Measurements from ENCODE around the gene FADS3. TPM values are rescaled to one million over a fixed set of nuclear protein-coding genes. Genes with fewer than 3 reads are reported as not detected.

FADS3 gene
- total and polyA plus RNA-seq, 2 donors (not counting 3 experiments of a cell fraction or from before 2014, with no cell fraction given) = 216 to 346 TPM

DNA sequence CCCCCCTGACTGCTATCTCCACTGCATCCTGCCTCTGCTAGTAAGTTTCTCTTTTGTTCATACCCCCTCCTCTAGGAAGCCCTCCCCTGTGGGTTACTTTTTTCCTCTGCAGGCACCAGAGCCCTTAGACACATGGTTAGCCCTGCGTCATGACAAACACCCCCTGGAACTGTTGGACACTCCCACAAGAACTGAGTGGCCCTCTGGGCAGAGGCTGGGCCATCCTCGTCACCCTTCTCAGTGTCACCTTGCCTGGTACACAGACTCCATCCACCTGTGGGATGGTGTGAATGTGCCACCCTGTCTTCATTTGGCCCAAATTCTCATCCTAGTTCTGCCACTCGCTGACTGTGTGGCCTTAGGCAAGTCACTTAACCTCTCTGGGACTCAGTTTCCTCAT is 30.1 kb upstream of the FADS3 start:
- no TSS peak for BruUV-seq (replicated peaks)
- no peak for DNase-seq (ENCODE audit: low read depth, low spot score)

More for the DNA sequence above, 30.1 kb upstream of the FADS3 start:
- no peak overlapping the region for H3K9ac ChIP-seq (replicated peaks; ENCODE audit: extremely low read depth, insufficient read depth, low read length)
- intact Hi-C loops (cut with micrococcal nuclease) (no loop called here), dilution Hi-C loops (cut with MboI; ENCODE audit: extremely low pct_ligation_motif_present, low sequenced_read_pairs) (loop anchor here (10.0 kb wide), 1 partner anchor 183 kb away; no protein-coding TSS in a partner anchor)
- no peak for FAIRE-seq
- no peak overlapping the region for H3K4me2 ChIP-seq (ENCODE audit: insufficient read depth, low read length)
- H3K79me2 ChIP-seq (ENCODE audit: control insufficient read depth, insufficient read depth, low read length) = no peaks in the 10 kb centered on the region
- ChIA-PET POLR2A (no interaction called here), CTCF (interaction anchor here (1.0 to 1.2 kb wide), 2 partner anchors 8 to 26 kb away, joined by 3 to 4 read pairs; no protein-coding TSS in a partner anchor)
- H3K27me3 ChIP-seq (ENCODE audit: control insufficient read depth in 2 of 2, insufficient read depth in 2 of 2, low read length in 2 of 2) = peaks cover 12 to 30% of the 10 kb centered on the region in 2 experiments
- no peaks in the 10 kb centered on the region for H3K9me1 ChIP-seq (replicated peaks; ENCODE audit: control insufficient read depth, extremely low read depth, insufficient read depth, low read length)
- no peak overlapping the region for H3K4me3 ChIP-seq (replicated peaks in 1 of 3; ENCODE audit: insufficient read depth in 1 of 3, low read depth in 1 of 3, low read length in 3 of 3)
- no peaks in the 10 kb centered on the region for H3K9me3 ChIP-seq (replicated peaks; ENCODE audit: control insufficient read depth, insufficient read depth, low read length)
- TF ChIP-seq, protein P1, sequence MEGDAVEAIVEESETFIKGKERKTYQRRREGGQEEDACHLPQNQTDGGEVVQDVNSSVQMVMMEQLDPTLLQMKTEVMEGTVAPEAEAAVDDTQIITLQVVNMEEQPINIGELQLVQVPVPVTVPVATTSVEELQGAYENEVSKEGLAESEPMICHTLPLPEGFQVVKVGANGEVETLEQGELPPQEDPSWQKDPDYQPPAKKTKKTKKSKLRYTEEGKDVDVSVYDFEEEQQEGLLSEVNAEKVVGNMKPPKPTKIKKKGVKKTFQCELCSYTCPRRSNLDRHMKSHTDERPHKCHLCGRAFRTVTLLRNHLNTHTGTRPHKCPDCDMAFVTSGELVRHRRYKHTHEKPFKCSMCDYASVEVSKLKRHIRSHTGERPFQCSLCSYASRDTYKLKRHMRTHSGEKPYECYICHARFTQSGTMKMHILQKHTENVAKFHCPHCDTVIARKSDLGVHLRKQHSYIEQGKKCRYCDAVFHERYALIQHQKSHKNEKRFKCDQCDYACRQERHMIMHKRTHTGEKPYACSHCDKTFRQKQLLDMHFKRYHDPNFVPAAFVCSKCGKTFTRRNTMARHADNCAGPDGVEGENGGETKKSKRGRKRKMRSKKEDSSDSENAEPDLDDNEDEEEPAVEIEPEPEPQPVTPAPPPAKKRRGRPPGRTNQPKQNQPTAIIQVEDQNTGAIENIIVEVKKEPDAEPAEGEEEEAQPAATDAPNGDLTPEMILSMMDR (IDR thresholded peaks at IDR 0.05; ENCODE audit: extremely low read depth in 1 of 2, insufficient read depth in 1 of 2, low read depth in 1 of 2, low read length in 2 of 2) = no peak
- TF ChIP-seq POLR2A (IDR thresholded peaks at IDR 0.05; ENCODE audit: low read depth, low read length) = no peak
- no peak for TF ChIP-seq MYC (IDR thresholded peaks at IDR 0.05; ENCODE audit: low read depth, low read length)
- no peak for TF ChIP-seq EZH2 (IDR thresholded peaks at IDR 0.05; ENCODE audit: borderline replicate concordance, low read depth, low read length, severe bottlenecking)
- TF ChIP-seq, protein P2, sequence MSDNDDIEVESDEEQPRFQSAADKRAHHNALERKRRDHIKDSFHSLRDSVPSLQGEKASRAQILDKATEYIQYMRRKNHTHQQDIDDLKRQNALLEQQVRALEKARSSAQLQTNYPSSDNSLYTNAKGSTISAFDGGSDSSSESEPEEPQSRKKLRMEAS (IDR thresholded peaks at IDR 0.05; ENCODE audit: insufficient read depth, insufficient read length) = no peak
- TF ChIP-seq GATA2 (IDR thresholded peaks at IDR 0.05; ENCODE audit: insufficient read depth, insufficient read length, low read depth, low read length) = no peak
- no peak for TF ChIP-seq POLR2AphosphoS5 (IDR thresholded peaks at IDR 0.05; ENCODE audit: insufficient read depth, low read depth, low read length)
- TF ChIP-seq JUN (IDR thresholded peaks at IDR 0.05; ENCODE audit: borderline replicate concordance, insufficient read depth, insufficient read length, low read depth) = no peak
- no peak for TF ChIP-seq FOS (IDR thresholded peaks at IDR 0.05; ENCODE audit: borderline replicate concordance, insufficient read depth, low read length)
- H3K4me1 ChIP-seq (ENCODE audit: control insufficient read depth, extremely low read depth, insufficient read depth, low read length) = no peaks in the 10 kb centered on the region
- no peak overlapping the region for H3K27ac ChIP-seq (ENCODE audit: insufficient read depth, low read depth, low read length)
- H3K36me3 ChIP-seq (ENCODE audit: control insufficient read depth in 2 of 2, extremely low read depth in 1 of 2, insufficient read depth in 2 of 2, low read length in 2 of 2) = no peaks in the 10 kb centered on the region
- no peak overlapping the region for H2AFZ ChIP-seq (ENCODE audit: low read depth, low read length)
- H4K20me1 ChIP-seq (replicated peaks; ENCODE audit: control insufficient read depth, extremely low read depth, insufficient read depth, low read length) = no peaks in the 10 kb centered on the region
